Natural killer cell (primary cell): Measurements from ENCODE around the gene CNKSR1. TPM values are rescaled to one million over a fixed set of nuclear protein-coding genes. Genes with fewer than 3 reads are reported as not detected.

Experiments
- ATAC-seq, 3 donors: fragments of 150-1000 bp in 2 of 3; fragments of 200-7000 bp in 1 of 3; cut with Tn5 transposase; 1 replicate in 1 of 3; 2 replicates in 2 of 3; pipeline ENCODE4 v1.10.0; 2021; ENCODE audit warnings: mild to moderate bottlenecking in 2 of 3, moderate library complexity in 2 of 3
- DNase-seq, 2 donors: peaks; one replicate each; pipeline versions ENCODE4 v3.0.0 to v3.0.0-alpha.2; 2013 to 2021; ENCODE audit warnings: mixed read lengths in 1 of 2
- H3K27ac ChIP-seq: one replicate; pipeline ENCODE4 v1.5.1; 2013; ENCODE audit warnings: mild to moderate bottlenecking, low read length
- H3K27me3 ChIP-seq: one replicate; pipeline ENCODE4 v1.6.1; 2013; ENCODE audit warnings: low read length; ENCODE audit not compliant: control insufficient read depth, insufficient read depth
- H3K36me3 ChIP-seq: one replicate; pipeline ENCODE4 v1.6.1; 2013; ENCODE audit warnings: low read length; ENCODE audit not compliant: control insufficient read depth, insufficient read depth
- H3K4me1 ChIP-seq: one replicate; pipeline ENCODE4 v1.6.1; 2013; ENCODE audit warnings: low read length; ENCODE audit not compliant: control insufficient read depth, insufficient read depth
- H3K4me3 ChIP-seq: one replicate; pipeline ENCODE4 v1.5.1; 2013; ENCODE audit warnings: low read length
- H3K9me3 ChIP-seq: one replicate; pipeline ENCODE4 v1.6.1; 2013; ENCODE audit warnings: low read length; ENCODE audit not compliant: control insufficient read depth, insufficient read depth
- H3K27ac Mint-ChIP-seq, 2 donors: one replicate each; pipeline ENCODE4 v1.8.0; 2022; ENCODE audit warnings: mild to moderate bottlenecking in 2 of 2, mixed read lengths in 2 of 2, moderate library complexity in 1 of 2
- H3K27me3 Mint-ChIP-seq, 2 donors: one replicate each; pipeline ENCODE4 v1.8.0; 2022; ENCODE audit warnings: low read depth in 2 of 2, mixed read lengths in 2 of 2
- H3K36me3 Mint-ChIP-seq: one replicate; pipeline ENCODE4 v1.8.0; 2022; ENCODE audit warnings: mixed read lengths
- H3K4me1 Mint-ChIP-seq, 2 donors: one replicate each; pipeline ENCODE4 v1.8.0; 2022; ENCODE audit warnings: mixed read lengths in 2 of 2
- H3K4me3 Mint-ChIP-seq: one replicate; pipeline ENCODE4 v1.8.0; 2022; ENCODE audit warnings: mild to moderate bottlenecking, moderate library complexity, mixed read lengths
- H3K9me3 Mint-ChIP-seq, 2 donors: one replicate each; pipeline ENCODE4 v1.8.0; 2022; ENCODE audit warnings: mixed read lengths in 2 of 2
- CTCF ChIP-seq: fragments of 200-600 bp; IDR thresholded peaks from one replicate; pipeline ENCODE4 v1.8.0; 2022; ENCODE audit warnings: antibody characterized with exemption
- WGBS: methylation state at CpG from one replicate; pipeline ENCODE4 v1.1.7; 2013; ENCODE audit warnings: missing lambda C conversion rate; ENCODE audit not compliant: insufficient coverage; 5-methylcytosine and 5-hydroxymethylcytosine counted together
- intact Hi-C: fragments of 100-400 bp; cut with micrococcal nuclease; formaldehyde crosslinking; loops from one replicate; pipeline ENCODE4 v1.14.2; 2022
- total RNA-seq, 4 donors: library from RNA; stranded (reverse); fragments of 120-200 nt in 1 of 4; gene quantifications; one replicate each; pipeline versions ENCODE4 v1.2.3 to v1.2.4, GENCODE V29; 2013 to 2022

The CNKSR1 gene
- total RNA-seq, 3 donors from 2014 or later (not counting 1 experiment from before 2014, with no cell fraction given), result 0.89 to 1.9 (median 1.0) TPM

- TF ChIP-seq CTCF, result no peak
- 92% methylated on average over 6 of the region's 9 CpGs for WGBS
- intact Hi-C loops, result no loop called here
- ATAC-seq (no peak), DNase-seq (no peak)
- Mint-ChIP-seq H3K27ac (no peak overlapping the region), H3K4me1 (peaks cover 6 to 8% of the 10 kb centered on the region in 2 donors), H3K27me3 (peaks cover 0 to 7% of the 10 kb centered on the region in 2 donors), H3K4me3 (no peak overlapping the region), H3K9me3 (no peaks in the 10 kb centered on the region), H3K36me3 (no peaks in the 10 kb centered on the region)
- H3K4me3 ChIP-seq, result no peak overlapping the region
- H3K27me3 ChIP-seq, result no peaks in the 10 kb centered on the region
- H3K9me3 ChIP-seq, result no peaks in the 10 kb centered on the region
- H3K27ac ChIP-seq, result no peak overlapping the region
- peaks cover 8% of the 10 kb centered on the region for H3K4me1 ChIP-seq
- no peaks in the 10 kb centered on the region for H3K36me3 ChIP-seq
These were observed 26.5 kb downstream of the CNKSR1 start for GRCh38 chr1:26203642-26204318.

GRCh38 chr1:26210147-26210870 is 33.0 kb downstream of the CNKSR1 start:
- DNase-seq (no peak), ATAC-seq (no peak)
- no peaks in the 10 kb centered on the region for H3K4me1 Mint-ChIP-seq
- intact Hi-C loops, result no loop called here
- H3K4me3 Mint-ChIP-seq, result no peak overlapping the region
- WGBS, result 85% methylated on average over 4 of the region's 5 CpGs
- no peaks in the 10 kb centered on the region for H3K4me1 ChIP-seq
- no peak overlapping the region for H3K27ac Mint-ChIP-seq
- TF ChIP-seq CTCF, result no peak
- no peaks in the 10 kb centered on the region for H3K27me3 ChIP-seq
- H3K27ac ChIP-seq, result no peak overlapping the region
- H3K36me3 Mint-ChIP-seq, result no peaks in the 10 kb centered on the region
- no peaks in the 10 kb centered on the region for H3K36me3 ChIP-seq
- H3K4me3 ChIP-seq, result no peak overlapping the region
- peaks cover 7 to 13% of the 10 kb centered on the region in 2 donors for H3K27me3 Mint-ChIP-seq
- H3K9me3 ChIP-seq, result no peaks in the 10 kb centered on the region
- H3K9me3 Mint-ChIP-seq, result no peaks in the 10 kb centered on the region

- Histone ChIP-seq H3K36me3 (no peaks in the 10 kb centered on the region), H3K4me3 (no peak overlapping the region), H3K4me1 (no peaks in the 10 kb centered on the region), H3K27me3 (no peaks in the 10 kb centered on the region), H3K27ac (no peak overlapping the region), H3K9me3 (no peaks in the 10 kb centered on the region)
- TF ChIP-seq CTCF, result no peak
- no peak overlapping the region for H3K4me3 Mint-ChIP-seq
- ATAC-seq (no peak), DNase-seq (no peak)
- no peaks in the 10 kb centered on the region for H3K9me3 Mint-ChIP-seq
- 96% methylated on average over 4 of the region's 5 CpGs for WGBS
- intact Hi-C loops, result no loop called here
- H3K27me3 Mint-ChIP-seq, result peaks cover 7 to 13% of the 10 kb centered on the region in 2 donors
- no peaks in the 10 kb centered on the region for H3K4me1 Mint-ChIP-seq
- H3K36me3 Mint-ChIP-seq, result no peaks in the 10 kb centered on the region
- no peak overlapping the region for H3K27ac Mint-ChIP-seq
These were observed 35.4 kb downstream of the CNKSR1 start for GRCh38 chr1:26212726-26213125.
